SH-SY5Y (cell line): ENCODE results near the gene B3GAT3.

Experiments used
- GATA2 ChIP-seq: IDR thresholded peaks from 2 replicates; pipeline ENCODE4 v1.6.1; 2011; ENCODE audit warnings: mild to moderate bottlenecking, low read depth, low read length
- GATA3 ChIP-seq: IDR thresholded peaks from 2 replicates; pipeline ENCODE4 v1.6.1; 2011; ENCODE audit warnings: low read depth, mild to moderate bottlenecking, low read length, moderate library complexity

Gene B3GAT3

DNA sequence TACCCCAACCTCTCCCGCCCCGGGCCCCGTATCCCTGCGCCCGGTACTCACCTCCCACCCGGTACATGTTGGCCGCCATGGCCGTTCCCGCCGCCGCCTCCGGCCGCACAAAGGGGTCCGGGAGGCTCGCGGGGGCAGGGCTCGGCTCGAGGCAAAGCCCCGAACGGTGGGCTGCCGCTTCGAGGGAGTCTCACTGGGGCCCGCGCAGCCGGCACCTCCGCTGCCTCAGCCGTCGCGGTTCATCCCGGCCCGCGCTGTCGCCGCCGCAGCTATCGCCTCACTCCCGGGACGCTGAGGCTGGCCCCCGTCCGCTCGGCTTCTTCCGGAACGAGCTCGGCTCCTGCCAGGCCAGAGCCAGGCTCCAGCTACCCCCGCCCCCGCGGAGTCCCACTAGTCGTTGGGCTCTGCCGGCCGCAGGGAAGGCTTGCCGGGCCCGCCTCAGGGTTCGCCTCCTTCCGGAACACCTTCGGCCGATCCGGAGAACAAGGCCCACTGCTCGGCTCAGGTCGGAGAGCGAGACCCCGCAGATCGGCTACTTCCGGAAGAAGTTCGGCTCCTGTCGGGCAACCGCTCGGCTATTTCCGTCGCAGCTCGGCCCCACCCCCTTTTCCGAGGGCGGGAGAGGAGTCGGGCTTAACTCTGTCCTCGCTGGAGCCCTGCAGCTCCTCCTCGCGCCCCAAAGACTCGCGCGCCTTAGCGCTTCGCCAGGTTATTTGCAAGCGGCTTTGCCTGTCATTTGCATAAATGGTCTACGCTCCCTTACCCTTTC lies 20.2 kb downstream of the B3GAT3 start, which contains the start of gene MTA2:
TSS of gene MTA2 (minus strand) at position 494 of the 769 bp plus-strand sequence. CDS start at position 79, 415 bp downstream.
- TF ChIP-seq GATA3, result no peak
- no peak for TF ChIP-seq GATA2

DNA sequence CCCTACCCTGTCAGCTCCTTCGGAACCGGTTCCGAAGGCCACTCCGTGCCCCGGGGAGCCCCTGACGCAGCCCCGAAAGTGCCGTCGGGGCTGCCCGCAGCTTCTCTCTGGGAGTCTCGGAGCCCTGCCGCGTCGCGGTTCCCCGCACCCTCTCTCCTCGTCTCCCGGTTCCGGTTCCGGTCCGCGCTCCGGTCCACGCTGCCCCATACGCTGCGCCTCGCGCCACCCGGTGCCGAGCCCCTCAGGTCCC lies 20.7 kb downstream of the B3GAT3 start:
- TF ChIP-seq GATA2 (no peak), GATA3 (no peak)

DNA sequence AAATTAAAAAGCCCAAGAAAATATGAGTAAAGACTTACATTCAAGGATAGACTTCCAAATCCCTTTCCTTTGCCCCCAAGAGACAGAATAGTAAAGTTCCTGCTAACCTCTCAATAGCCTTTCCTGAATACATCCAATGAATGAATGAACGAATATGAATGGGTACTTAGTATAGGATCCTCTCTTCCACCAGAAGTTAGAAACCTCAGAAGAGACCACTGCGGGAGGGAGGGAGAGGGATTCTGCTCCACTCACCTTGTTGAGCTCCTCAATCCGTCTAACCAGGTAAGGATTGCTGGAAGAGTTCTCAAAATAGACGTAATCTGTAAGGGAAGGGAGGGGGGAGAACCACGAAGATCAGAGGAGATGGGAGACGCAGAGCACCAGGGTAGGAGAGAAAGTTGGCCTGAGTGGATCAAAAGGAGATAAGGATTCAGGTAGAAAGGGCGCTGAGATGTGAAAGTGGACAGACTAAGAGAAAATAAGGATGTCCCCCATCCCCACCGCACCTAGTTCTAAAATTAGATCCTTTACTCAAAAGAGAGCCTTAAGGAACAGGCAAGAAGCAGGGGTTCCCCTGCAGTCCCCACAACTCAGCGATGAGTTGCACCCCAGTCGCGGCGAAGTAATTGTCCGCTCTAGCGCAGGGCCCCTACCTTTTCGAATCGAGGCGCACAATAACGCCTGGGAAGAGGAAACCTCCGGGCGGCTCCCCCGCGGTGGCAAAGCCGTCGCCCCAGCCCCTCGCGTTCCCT lies 21.2 kb downstream of the B3GAT3 start:
- no peak for TF ChIP-seq GATA3
- no peak for TF ChIP-seq GATA2

DNA sequence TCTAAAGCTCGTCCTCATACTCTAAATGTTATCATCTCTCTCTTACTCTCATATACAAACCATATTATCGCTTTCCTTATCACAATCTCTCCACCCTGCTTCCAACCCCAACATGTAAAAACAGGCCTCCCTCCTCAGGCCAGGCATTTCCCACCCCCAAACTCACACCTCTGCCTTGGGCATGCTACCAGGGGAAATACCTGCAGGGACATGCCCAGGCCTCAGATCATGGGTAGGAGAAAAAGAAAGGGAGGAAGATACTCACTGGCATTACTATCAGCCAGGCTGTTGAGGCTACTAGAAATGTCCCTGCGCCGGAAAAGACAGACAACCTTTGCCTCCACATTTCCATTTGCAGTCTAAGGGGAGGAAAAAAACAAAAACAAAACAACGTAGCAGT lies 21.9 kb downstream of the B3GAT3 start:
- no peak for TF ChIP-seq GATA2
- TF ChIP-seq GATA3, result no peak

DNA sequence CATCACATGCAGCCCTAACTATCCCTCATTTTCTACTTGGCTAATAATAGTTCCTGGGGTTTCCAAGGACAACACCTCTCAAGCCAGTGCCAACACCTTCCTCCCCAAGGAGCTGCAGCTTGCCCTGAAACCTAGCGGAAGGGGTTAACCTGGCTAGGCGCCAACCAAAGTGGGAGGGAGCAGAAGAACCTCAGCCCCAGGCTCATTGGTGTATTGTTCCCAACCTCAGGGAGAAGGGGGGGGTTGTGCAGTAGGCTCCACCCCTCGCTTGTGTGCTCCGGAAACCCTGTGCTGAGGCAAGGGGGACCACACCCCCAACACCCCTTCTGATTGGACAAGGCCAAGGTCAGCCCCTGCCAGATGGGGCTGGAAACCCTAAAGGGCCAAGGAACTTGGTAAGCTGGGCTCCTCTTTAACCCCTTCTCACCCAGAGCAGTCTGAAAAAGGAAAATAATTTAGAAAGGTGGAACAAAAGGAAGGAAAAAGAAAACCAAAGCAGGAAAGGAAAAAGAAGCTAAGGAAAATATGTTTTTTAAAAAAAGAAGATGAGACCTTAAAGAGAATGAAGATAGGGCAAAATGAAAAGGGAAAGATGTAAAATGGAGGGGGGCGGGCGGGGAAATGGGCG lies 22.6 kb downstream of the B3GAT3 start:
- no peak for TF ChIP-seq GATA3
- TF ChIP-seq GATA2, result no peak

DNA sequence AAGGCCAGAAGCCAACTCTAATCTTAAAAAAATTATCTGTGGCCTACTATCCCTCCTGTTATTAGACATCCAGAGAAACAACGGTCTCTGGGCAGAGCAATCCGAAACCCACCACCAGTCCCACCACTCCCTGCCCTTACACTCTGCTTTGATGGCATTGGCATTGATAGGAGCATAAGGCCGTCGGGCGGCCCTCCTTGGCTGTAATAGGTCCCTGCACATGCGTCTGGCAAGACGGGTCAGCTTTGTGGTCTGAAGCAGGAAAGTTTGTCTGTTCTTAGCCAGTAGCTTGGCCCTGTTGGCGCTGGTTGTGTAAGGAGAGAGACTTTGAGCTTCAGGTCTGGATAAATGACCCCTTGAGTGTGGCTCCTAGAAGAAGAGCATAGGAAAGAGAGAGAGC lies 26.7 kb downstream of the B3GAT3 start:
- TF ChIP-seq GATA2, result no peak
- TF ChIP-seq GATA3, result no peak

DNA sequence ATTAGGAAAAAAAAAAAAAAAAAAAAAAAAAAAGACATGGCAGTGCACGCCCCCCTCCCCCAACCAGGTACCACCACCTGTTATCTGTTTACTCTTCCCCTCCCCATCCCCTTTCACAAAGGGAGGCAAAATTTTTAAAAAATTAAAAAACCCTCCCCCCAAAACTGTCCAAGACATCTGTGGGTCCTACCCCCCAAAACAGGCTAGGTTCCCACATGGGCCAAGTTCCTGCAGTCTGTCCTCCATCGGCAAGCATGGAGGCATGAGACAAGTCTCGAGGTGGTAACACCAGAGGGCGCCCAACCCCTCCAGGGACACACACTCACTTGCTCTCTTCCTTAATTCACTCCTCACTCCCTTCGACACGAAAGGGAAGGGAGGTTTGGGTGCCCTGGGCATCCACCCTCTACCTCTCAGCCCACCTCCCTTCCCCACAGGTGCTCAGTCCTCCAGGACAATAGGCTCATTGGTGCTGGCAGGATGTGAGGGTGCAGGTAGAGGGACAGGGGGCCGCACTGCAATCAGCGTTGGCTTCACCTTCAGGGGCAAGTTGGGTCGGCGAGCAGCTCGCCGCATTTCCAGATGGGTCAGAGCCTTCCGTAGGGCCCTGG lies 28.2 kb downstream of the B3GAT3 start:
- no peak for TF ChIP-seq GATA3

DNA sequence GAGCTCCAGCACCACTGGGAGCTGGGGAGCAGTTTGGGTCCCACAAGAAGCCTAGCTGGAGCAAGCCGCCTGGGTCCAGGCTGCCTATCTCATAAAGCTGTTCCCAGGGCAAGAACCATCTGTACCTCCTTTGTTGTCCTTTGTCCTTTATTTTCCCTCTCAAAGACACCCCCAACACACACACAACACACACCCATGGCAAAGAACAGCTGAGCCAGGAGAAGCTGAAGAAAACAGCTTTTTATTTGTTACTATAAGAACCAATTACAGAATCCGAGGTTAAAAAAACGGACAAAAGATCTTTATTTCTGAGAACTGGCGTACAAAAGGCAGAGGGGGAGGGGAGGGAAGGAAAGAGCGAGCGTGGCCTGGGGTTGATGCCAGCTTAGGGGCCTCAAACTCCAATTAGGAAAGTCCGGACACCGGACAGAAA lies 28.8 kb downstream of the B3GAT3 start:
- TF ChIP-seq GATA2 (no peak), GATA3 (no peak)

DNA sequence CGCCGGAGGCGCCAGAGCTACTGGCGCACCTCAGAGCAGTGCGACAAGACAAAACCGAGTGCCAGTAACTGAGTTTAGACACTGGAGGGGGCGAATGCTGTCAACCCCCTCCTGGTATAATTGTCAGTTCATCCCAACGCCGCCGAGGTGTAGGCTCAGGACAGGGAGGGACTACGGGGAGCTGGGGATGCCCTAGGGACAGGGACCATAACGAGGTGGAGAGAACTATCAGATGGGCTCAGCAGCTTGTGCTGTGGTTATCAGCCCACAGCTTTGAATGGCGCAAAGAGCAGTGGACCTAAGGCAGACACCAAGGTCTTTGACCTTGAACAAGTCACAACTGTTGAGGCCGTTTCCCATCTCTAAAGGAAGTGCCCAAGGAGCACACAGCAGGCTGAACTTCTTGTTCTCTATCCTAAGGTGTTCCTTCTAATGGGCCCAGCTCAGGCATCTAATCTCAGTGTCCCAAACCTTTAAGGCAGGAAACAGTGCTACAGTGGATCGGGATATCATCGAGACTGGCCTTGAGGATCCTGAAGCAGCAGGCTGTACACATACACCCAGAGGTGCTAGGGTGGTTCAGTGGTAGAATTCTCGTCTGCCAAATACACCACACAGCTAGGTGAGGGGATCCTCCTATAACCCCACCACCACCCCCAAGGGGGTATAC lies 29.5 kb downstream of the B3GAT3 start:
- TF ChIP-seq GATA3 (no peak), GATA2 (no peak)

DNA sequence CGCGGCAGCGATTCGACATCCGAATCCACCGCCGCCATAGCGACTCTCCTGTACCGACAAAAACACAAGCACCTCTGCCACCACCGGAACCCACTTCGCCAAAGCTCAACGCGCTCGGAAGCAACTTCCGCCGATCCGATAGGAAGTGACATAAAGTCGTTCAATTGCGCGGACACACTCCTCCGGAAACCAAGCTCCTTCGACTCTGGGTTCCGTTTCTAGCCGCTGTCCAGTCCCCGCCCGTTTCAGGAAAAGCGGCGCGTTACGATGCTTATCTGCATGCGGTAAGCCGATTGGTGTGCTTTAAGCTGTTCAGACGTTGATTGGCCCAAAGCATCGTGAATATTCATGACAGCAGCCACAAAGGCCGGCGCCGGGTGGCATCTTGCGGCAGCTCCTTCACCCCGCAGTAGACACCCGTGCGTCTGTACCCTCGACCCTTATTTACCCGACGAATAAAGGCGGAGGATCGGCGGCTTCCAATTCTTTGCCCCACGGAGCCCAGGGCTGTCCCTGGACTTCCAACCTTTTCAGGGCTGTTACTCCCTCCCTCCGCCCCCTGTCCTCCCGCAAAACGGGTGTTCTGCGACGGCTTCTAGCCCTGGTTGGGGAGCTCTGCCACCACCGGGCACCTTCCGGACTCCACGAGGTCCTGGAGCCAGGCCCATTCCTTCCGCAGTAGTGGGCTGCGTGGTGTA lies 30.2 kb downstream of the B3GAT3 start, which contains the start of gene TUT1:
TSS of gene TUT1 (minus strand) at position 76 of the 698 bp plus-strand sequence. CDS start at position 38, 38 bp downstream.
- TF ChIP-seq GATA2 (peak; percentile 96), GATA3 (no peak)

DNA sequence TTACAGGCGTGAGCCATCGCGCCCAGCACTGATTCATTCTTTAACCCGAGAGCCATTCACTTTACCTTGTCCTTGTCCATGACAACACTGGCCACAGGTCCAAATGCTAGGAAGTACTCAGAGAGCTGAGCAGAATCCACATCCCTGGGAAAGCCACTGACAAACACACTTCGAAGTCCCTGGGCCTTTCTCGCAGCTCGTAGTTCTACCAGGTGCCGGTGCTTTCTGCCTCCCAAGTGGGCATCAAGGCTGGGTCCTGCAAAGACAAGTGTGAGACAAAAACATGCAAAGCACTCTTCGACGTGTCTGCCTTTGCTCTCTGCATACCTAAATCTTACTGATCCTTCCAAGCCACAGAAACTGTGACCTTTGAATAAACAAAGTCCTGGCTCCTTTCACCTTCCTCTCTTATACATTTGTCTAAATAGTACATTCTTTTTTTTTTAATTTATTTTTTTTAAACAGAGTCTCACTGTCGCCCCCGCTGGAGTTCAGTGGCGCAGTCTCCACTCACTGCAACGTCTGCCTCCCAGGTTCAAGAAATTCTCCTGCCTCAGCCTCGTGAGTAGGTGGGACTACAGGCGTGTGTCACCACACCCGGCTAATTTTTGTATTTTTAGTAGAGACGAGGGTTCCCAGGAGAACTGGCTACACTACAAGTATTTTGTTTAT lies 32.7 kb downstream of the B3GAT3 start:
- TF ChIP-seq GATA2 (no peak), GATA3 (no peak)

DNA sequence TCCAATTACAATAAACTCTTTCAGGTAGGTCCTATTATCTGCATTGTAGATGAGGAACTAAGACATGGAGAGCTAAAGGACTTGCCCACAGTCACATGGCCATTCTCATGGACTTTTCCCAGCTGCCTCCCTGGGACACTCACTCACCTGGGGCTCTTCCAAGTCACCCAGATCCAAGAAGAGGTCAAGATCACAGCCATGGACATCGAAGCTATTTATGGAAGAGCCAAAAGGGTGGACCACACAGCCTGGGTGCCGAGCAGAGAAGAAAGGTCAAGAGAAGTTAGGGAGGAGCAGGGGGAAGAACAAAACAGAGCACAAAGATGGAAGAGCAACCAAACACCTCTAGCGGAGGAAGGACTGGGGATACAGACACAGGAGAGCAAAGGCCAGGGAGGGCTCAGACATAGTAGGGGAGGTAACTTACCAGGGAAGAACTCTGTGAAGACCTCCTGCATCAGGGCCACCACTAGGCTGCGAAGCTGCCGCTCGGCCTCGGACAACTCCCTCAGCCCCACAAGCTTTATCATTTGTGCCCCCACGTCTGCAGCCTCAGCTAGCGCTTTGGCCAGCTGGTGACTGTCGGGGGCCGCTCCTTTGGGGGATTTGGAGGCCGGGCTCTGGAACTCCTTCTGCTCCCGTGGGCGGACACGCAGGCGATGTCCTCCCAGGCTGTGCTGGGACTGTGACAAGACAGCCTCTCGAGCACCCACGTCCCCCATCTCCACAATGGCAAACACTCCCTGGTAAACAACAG lies 40.6 kb downstream of the B3GAT3 start:
- TF ChIP-seq GATA2 (no peak), GATA3 (no peak)
